ENCODE measurements around the gene CDK5. TPM values are rescaled to one million over a fixed set of nuclear protein-coding genes. Genes with fewer than 3 reads are reported as not detected.

CDK5 gene
- total RNA-seq, 1 experiment from 2014 or later = 29.3 TPM

DNA sequence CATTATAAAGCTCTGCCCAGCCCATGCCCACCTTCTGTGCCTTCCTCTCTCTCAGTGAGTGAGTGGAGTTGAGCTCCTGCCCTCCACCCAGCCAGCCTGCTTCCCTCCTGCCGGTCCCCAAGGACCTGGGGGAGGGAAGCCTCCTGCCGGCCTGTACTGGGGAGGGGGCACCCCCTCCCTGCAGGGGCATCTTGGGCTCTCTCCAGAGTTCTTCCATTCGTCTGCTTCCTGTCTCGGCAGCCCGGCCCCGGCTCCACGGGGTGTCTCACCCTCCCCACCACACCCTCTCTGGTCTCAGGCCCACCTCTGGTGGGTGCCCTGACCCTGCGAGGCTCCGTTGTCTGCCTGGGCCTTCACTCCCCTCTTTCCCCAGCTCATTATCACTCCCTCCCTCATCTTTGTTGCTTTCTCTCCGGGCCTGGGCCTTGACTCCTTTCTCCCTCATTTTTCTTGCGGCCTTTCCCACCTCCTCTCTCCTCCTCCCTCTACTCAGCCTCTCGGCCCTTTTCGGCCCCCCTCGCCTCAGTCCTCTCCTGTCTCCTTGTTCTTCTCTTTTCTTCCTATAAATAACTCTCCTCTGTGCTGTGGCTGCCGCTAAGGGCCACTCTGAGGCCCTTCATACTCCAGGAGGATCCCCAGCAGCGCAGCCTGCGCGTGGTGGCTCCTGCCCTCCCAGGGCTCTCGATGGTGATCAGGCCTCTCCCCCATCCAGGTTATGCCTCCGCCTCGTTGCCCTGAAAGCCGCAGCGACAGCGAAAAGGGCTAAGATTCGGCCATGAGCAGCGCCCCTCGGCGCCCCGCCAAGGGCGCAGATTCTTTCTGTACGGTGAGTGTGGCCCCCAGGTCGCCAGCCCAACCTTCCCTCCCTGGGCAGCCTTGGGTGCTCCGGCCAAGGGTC lies 3.8 kb upstream of the CDK5 start:
- Histone ChIP-seq H3K27ac (no peak overlapping the region), H3K36me3 (peaks cover 38% of the 10 kb centered on the region), H3K27me3 (replicated peaks) (no peaks in the 10 kb centered on the region), H3K4me1 (replicated peaks) (peaks cover 42% of the 10 kb centered on the region), H3K9me3 (replicated peaks) (no peaks in the 10 kb centered on the region), H3K4me3 (no peak overlapping the region)
- DNase-seq (ENCODE audit: low read depth in 1 of 2, low spot score in 2 of 2) = no peak

DNA sequence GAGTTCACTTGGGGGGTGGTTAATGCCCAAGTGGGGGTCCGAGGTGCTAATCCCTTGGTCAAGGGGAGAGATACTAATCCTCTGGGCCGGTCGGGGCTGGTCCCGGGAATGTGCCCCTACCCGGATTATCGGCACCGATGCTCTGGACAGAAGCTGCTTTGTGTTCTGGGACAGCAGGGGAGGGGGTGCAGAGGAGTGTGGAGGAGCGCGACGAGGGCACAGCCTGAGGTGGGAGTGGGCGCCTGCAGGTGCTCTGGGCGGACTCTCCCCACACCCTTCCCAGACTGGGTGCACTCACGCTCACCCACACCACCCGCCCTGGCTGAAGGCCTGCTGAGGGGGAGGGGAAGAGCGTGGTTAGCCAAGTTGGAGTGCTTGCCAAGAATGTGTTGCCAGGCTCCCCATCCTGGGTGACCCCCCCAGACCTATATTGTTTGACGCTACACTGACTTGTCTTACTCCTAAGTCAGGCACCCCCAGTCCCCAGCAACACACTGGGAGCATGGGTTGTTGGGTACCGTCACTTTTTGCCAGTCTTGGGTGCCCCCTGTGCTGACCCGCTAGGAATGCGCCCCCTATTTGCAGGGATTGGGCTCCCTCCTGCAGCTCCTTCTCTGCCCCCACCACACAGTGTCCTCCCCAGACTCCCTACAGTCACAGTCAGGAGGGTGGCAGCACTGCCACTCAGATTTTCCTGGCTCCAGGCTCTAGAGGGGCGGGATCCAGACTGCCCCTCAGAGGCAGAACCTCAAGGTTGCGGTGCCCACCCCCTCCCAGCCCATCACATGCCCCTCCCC lies 2.9 kb upstream of the CDK5 start:
- DNase-seq (ENCODE audit: low read depth in 1 of 2, low spot score in 2 of 2) = peak in 1 of 2 experiments; percentile 44
- H3K4me1 ChIP-seq (replicated peaks) = peaks cover 36% of the 10 kb centered on the region
- H3K27me3 ChIP-seq (replicated peaks) = no peaks in the 10 kb centered on the region
- no peaks in the 10 kb centered on the region for H3K9me3 ChIP-seq (replicated peaks)
- peak overlapping the region; percentile 74 for H3K4me3 ChIP-seq
- H3K36me3 ChIP-seq = peaks cover 30% of the 10 kb centered on the region
- no peak overlapping the region for H3K27ac ChIP-seq

DNA sequence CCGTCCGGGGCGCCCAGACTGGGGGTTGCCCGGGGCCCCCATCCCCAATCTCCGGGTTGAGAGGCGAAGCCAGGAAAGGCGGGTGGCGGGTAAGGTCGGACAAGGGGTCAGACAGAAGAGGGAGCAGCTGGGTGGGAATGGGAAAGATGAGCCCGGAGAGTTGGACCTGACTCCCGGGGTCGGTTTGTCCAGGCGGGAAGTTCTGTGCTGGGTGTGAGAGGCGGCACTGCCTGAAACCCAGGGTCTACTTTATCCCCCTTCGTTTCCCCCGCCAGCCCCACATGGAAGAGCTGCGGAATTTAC lies 2.4 kb upstream of the CDK5 start:
- H3K4me3 ChIP-seq = peak overlapping the region; percentile 74

DNA sequence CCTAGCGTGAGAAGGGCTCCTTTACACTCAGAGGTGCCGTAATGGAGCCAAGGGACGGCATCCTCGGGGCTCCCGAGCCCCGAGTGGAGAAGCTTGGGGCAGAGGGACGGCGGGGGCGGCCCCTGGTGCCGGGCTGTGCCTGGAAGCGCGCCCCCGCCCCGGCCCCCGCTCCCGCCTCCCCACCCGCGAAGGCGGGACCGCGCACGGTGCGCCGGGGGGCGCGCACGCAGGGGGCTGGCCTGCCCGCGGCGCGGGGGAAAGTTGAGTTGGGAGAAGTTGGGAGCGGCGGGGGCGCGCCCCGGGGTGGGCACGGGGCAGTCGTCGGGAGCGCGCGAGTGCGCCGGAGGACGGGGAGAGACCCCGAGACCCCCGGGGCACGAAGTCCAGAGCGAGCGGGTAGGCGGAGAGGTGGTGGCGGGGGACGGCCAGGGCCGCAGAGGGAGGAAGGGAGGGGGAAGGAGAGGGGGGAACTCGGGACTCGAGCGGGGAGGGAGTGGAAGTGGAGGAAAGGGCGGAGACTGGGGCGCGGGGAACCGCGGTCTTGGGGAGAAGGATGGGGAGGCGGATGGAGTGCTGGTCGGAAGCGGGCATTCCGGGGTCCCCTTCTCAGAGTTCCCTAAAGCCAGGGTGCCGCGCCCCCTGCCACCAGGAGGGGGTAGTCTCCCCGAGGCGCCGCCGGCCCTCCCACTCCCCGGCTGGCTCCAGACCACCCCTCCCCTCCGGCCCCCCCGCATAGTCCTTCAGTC lies 1.8 kb upstream of the CDK5 start, which contains the start of gene SLC4A2:
TSS of gene SLC4A2 (plus strand) at position 223 of the 746 bp plus-strand sequence. CDS start 2,399 bp downstream, outside the sequence.
- Histone ChIP-seq H3K36me3 (peaks cover 21% of the 10 kb centered on the region), H3K27me3 (replicated peaks) (no peaks in the 10 kb centered on the region), H3K27ac (peak within 1 kb of the TSS; percentile 78), H3K4me1 (replicated peaks) (peaks cover 33% of the 10 kb centered on the region), H3K9me3 (replicated peaks) (no peaks in the 10 kb centered on the region), H3K4me3 (peak within 1 kb of the TSS; percentile 74)
- DNase-seq (ENCODE audit: low read depth in 1 of 2, low spot score in 2 of 2) = peak; percentile 65 to 78

More for the DNA sequence above, 2.4 kb upstream of the CDK5 start:
- Histone ChIP-seq H3K27ac (peak overlapping the region; percentile 78; the same call in 1 of the 2 replicates), H3K36me3 (peaks cover 25% of the 10 kb centered on the region), H3K9me3 (replicated peaks) (no peaks in the 10 kb centered on the region), H3K27me3 (replicated peaks) (no peaks in the 10 kb centered on the region), H3K4me1 (replicated peaks) (peaks cover 33% of the 10 kb centered on the region)
- DNase-seq (ENCODE audit: low read depth in 1 of 2, low spot score in 2 of 2) = no peak

DNA sequence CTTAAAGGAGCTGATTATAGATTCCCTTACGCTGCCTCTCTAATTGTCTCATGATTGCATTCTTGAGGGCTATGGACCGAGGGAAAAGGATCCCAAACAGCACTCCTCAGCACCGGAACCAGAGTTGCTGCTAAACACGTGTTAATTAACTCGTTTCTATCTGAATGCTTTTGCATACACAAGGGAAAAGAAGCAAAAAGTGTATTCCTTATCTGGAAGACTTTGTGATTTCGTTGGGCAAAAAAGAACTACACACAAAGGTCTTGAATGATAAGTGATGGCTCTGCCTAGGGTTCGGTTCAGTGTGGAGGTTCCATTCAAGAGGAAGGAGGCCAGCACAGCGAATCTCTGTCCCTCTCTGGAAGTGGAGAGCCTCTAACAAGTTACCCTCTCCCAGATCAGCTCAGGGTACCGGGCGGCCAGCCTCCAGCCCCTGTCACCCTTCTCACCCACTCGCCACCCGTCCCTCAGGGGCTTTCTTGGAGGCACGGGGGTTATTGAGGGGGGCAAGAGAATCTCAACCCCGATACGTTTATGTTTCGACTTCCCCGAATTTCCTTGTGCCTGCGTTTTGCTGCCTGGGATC lies 1.2 kb upstream of the CDK5 start:
- Histone ChIP-seq H3K9me3 (replicated peaks) (no peaks in the 10 kb centered on the region), H3K36me3 (peaks cover 17% of the 10 kb centered on the region), H3K4me1 (replicated peaks) (peaks cover 33% of the 10 kb centered on the region), H3K27ac (peak overlapping the region; percentile 78), H3K4me3 (peak overlapping the region; percentile 74), H3K27me3 (replicated peaks) (no peaks in the 10 kb centered on the region)
- peak in 1 of 2 experiments; percentile 43 for DNase-seq (ENCODE audit: low read depth in 1 of 2, low spot score in 2 of 2)

DNA sequence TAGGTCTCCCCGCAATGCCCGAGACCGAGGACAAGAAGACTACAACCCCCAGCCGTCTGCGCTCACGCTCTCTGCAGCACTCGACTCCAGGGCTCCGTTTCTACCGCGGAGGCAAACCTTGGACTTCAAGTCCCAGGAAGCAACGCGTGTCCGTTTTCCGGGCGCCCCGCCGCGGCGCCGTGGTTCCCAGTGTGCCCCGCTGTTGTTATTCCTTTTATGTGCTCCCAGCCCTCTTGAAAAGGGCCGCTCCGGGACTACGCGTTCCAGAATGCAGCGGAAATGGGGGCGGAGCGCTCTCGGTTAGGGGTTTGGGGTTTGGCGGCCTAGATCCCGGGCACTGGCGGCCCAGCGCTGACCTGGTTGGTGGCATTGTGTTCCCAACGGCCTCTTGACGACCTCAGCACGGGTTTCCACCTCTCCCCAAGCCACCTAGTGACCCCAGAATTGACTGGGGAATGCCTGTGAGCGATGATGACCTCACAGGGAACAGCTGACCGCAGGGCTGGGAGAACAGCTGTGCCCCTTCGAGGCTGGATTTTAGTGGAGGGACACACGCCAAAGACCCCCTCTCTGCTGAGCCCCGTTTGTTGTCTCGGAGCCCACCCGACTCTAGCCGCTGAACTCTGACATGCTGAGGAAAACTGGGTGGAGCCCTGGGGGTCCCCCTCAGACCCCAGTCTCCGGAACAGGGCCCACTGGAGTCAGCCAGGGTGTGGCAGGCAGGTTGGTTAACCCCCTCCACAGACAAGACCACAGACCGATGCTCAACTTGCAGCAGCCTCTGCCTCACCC lies 488 bp upstream of the CDK5 start:
- H3K27ac ChIP-seq = peak overlapping the region; percentile 78
- peaks cover 11% of the 10 kb centered on the region for H3K36me3 ChIP-seq
- H3K27me3 ChIP-seq (replicated peaks) = no peaks in the 10 kb centered on the region
- no peaks in the 10 kb centered on the region for H3K9me3 ChIP-seq (replicated peaks)
- peak; percentile 98 to 99 for DNase-seq (ENCODE audit: low read depth in 1 of 2, low spot score in 2 of 2)
- peaks cover 33% of the 10 kb centered on the region for H3K4me1 ChIP-seq (replicated peaks)
- peak overlapping the region; percentile 47 for H3K4me3 ChIP-seq

DNA sequence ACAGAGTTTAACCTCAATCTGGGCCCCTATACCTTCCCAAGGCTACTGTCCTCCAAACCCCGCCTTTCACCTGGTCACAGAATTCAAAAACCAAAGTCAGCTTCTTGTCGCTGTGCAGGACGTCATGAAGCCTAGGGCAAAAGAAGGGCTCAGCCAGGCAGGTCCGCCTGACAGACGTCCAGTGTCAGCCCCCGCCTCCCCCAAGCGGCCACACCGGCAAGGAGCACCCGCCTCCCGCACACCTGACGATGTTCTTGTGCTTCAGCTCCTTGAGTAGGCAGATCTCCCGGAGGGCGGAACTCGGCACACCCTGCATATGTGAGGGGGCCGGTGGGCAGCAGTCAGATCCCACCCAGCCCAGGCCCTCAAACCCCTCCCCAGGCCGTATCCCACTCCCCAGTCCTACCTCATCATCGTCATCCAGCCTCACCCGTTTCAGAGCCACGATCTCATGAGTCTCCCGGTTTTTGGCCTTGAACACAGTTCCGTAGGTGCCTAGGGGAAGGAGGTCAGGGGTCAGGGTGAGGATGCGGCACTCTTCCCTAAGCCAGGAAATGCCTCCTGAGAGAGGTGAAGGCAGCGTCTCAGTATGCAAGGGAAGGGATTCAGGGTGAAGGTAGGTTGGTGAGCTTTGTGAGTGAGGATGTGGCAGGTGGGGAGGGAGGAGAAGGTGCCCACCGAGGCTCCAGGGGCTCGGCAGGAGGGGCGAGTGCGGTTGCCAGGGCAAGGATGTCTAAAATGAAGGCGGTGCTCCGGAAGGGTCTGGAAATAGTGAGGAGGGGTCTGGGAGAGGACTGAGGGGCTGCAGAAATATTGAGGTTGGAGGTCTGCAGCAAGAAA lies 811 bp downstream of the CDK5 start:
- DNase-seq (ENCODE audit: low read depth in 1 of 2, low spot score in 2 of 2) = no peak
- Histone ChIP-seq H3K27ac (no peak overlapping the region), H3K27me3 (replicated peaks) (no peaks in the 10 kb centered on the region), H3K4me1 (replicated peaks) (peaks cover 33% of the 10 kb centered on the region), H3K9me3 (replicated peaks) (no peaks in the 10 kb centered on the region), H3K36me3 (peaks cover 2% of the 10 kb centered on the region), H3K4me3 (peak overlapping the region; percentile 47)

DNA sequence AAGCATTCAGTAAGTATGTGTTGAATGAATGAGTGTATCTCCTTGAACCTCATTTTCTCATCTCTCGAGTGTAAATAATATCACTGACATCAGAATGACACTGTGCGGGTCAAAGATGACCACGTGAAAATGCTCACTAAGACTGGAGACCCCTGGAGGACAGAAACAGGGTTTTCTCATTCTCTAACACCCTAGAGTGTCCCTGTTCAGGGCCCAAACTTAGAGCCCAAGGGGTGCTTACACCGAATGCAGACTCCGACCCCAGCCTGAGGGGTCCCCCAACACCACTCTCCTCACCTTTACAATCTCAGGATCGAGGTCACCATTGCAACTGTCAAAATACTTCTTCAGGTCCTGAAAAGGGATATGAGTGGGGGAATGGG lies 1.4 kb downstream of the CDK5 start:
- no peak for DNase-seq (ENCODE audit: low read depth in 1 of 2, low spot score in 2 of 2)
- no peak overlapping the region for H3K4me3 ChIP-seq
- peaks cover 32% of the 10 kb centered on the region for H3K4me1 ChIP-seq (replicated peaks)
- H3K36me3 ChIP-seq = no peaks in the 10 kb centered on the region; the same call in 1 of the 2 replicates
- H3K27me3 ChIP-seq (replicated peaks) = no peaks in the 10 kb centered on the region
- H3K27ac ChIP-seq = no peak overlapping the region
- no peaks in the 10 kb centered on the region for H3K9me3 ChIP-seq (replicated peaks)

DNA sequence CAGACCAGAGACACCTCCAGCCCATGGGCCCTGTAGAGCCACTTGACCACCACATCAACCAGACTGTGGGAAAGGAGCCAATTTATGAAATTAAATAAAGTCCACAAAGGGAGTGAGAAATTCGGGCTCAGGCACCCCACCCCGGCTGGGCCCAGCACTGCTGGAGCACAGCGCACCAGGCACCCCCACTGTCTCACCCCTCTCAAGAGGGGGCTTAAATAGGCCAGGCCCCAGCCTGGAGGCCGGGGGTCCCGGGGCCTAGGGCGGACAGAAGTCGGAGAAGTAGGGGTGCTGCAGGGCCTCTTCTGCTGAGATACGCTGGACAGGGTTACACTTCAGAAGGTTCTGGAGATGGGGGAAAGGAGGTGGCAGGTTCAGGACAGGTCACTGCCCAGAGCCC lies 3.9 kb downstream of the CDK5 start:
- Histone ChIP-seq H3K27me3 (replicated peaks) (peaks cover 10% of the 10 kb centered on the region), H3K27ac (no peak overlapping the region), H3K9me3 (replicated peaks) (no peaks in the 10 kb centered on the region), H3K36me3 (no peaks in the 10 kb centered on the region), H3K4me1 (replicated peaks) (peaks cover 21% of the 10 kb centered on the region), H3K4me3 (no peak overlapping the region)
- no peak for DNase-seq (ENCODE audit: low read depth in 1 of 2, low spot score in 2 of 2)

DNA sequence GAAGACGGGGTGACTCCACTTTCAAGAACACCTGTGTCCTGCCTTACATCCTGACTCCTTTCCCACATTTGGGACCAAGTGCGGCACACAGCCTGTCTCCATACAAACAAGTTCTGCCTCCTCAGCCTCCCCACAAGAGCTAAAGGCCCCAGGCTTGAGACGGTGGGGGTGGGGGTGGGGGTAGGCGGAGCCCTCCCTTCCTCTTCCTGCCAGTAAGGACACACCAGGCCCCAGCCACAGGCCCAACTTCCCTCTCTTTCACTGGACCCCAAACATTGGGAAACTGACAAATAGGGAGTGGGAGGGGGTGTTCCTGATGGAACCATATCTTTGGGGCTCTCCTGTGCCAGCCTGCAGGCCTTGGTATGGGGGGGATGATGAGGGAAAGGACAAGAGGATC lies 4.6 kb downstream of the CDK5 start:
- no peak overlapping the region for H3K4me3 ChIP-seq
- no peak overlapping the region for H3K27ac ChIP-seq
- DNase-seq (ENCODE audit: low read depth in 1 of 2, low spot score in 2 of 2) = no peak
- H3K27me3 ChIP-seq (replicated peaks) = peaks cover 10% of the 10 kb centered on the region
- H3K4me1 ChIP-seq (replicated peaks) = peaks cover 15% of the 10 kb centered on the region
- no peaks in the 10 kb centered on the region for H3K9me3 ChIP-seq (replicated peaks)
- no peaks in the 10 kb centered on the region for H3K36me3 ChIP-seq

DNA sequence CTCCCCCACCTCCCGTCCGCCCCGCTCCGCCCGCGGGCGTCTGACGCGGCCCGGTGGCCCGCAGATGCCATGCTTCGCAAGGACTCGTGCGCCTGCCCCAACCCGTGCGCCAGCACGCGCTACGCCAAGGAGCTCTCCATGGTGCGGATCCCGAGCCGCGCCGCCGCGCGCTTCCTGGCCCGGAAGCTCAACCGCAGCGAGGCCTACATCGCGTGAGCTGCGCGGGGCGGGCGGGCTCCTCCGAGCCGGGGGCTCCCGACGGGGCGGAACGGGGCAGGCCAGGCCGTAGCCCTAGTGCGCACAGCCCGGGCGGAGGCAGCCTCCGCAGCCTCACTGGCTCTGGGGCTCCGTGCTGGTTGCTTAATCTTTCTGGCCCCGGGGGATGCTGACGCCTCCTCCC lies 6.6 kb downstream of the CDK5 start:
- H3K4me1 ChIP-seq (replicated peaks) = peaks cover 8% of the 10 kb centered on the region
- peak in 1 of 2 experiments; percentile 26 for DNase-seq (ENCODE audit: low read depth in 1 of 2, low spot score in 2 of 2)
- H3K27ac ChIP-seq = no peak overlapping the region
- H3K27me3 ChIP-seq (replicated peaks) = peaks cover 10% of the 10 kb centered on the region
- no peaks in the 10 kb centered on the region; the same call in 1 of the 2 replicates for H3K36me3 ChIP-seq
- H3K4me3 ChIP-seq = no peak overlapping the region
- no peaks in the 10 kb centered on the region for H3K9me3 ChIP-seq (replicated peaks)

DNA sequence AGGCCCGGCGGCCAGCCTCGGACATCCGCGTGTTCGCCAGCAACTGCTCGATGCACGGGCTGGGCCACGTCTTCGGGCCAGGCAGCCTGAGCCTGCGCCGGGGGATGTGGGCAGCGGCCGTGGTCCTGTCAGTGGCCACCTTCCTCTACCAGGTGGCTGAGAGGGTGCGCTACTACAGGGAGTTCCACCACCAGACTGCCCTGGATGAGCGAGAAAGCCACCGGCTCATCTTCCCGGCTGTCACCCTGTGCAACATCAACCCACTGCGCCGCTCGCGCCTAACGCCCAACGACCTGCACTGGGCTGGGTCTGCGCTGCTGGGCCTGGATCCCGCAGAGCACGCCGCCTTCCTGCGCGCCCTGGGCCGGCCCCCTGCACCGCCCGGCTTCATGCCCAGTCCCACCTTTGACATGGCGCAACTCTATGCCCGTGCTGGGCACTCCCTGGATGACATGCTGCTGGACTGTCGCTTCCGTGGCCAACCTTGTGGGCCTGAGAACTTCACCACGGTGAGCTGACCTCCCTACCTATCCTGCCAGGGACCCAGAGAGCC lies 8.7 kb downstream of the CDK5 start:
- H3K9me3 ChIP-seq (replicated peaks) = no peaks in the 10 kb centered on the region
- peaks cover 2% of the 10 kb centered on the region for H3K36me3 ChIP-seq
- H3K4me3 ChIP-seq = no peak overlapping the region
- no peak for DNase-seq (ENCODE audit: low read depth in 1 of 2, low spot score in 2 of 2)
- no peak overlapping the region for H3K27ac ChIP-seq
- peaks cover 10% of the 10 kb centered on the region for H3K27me3 ChIP-seq (replicated peaks)
- H3K4me1 ChIP-seq (replicated peaks) = peaks cover 8% of the 10 kb centered on the region
